ENCODE data around the gene ALDH1A1.

ALDH1A1 gene

GRCh38 chr9:72950875-72951442 is 1.9 kb downstream of the ALDH1A1 start:
- H3K27me3 ChIP-seq (ENCODE audit: insufficient read depth, poor library complexity, severe bottlenecking): no peaks in the 10 kb centered on the region
- ATAC-seq (ENCODE audit: low read depth) (no peak), DNase-seq (ENCODE audit: low spot score) (no peak)
- H3K4me1 ChIP-seq (ENCODE audit: insufficient read depth, poor library complexity, severe bottlenecking): no peaks in the 10 kb centered on the region
- no peaks in the 10 kb centered on the region for H3K9me3 ChIP-seq (ENCODE audit: severe bottlenecking)
- no peak overlapping the region for H3K27ac ChIP-seq (ENCODE audit: poor library complexity, severe bottlenecking)
- H3K4me3 ChIP-seq (ENCODE audit: severe bottlenecking): no peak overlapping the region
- TF ChIP-seq, protein P1, sequence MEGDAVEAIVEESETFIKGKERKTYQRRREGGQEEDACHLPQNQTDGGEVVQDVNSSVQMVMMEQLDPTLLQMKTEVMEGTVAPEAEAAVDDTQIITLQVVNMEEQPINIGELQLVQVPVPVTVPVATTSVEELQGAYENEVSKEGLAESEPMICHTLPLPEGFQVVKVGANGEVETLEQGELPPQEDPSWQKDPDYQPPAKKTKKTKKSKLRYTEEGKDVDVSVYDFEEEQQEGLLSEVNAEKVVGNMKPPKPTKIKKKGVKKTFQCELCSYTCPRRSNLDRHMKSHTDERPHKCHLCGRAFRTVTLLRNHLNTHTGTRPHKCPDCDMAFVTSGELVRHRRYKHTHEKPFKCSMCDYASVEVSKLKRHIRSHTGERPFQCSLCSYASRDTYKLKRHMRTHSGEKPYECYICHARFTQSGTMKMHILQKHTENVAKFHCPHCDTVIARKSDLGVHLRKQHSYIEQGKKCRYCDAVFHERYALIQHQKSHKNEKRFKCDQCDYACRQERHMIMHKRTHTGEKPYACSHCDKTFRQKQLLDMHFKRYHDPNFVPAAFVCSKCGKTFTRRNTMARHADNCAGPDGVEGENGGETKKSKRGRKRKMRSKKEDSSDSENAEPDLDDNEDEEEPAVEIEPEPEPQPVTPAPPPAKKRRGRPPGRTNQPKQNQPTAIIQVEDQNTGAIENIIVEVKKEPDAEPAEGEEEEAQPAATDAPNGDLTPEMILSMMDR (IDR thresholded peaks at IDR 0.05; ENCODE audit: poor library complexity, severe bottlenecking): no peak
- H3K36me3 ChIP-seq (ENCODE audit: low read depth): no peaks in the 10 kb centered on the region

DNA sequence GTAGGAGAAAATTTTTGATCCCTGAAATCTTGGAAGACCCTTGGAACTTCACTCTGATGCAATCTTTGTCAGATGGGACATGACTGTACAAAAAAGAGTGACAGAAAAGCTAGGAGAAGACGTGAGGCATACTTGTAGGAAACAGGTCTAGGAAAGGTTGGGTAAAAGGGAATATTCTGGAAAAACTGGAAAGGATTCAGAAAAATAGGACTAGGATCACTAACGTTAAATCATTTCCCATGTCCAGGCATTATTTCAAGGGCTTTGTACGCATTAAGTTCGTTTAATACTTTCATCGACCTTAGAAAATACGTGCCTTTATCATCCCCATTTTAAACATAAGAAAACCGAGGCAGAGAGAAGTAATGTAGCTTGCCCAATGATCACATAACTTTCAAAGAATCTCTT is 2.9 kb downstream of the ALDH1A1 start:
- Histone ChIP-seq H3K4me1 (ENCODE audit: insufficient read depth, poor library complexity, severe bottlenecking) (no peaks in the 10 kb centered on the region), H3K4me3 (ENCODE audit: severe bottlenecking) (no peak overlapping the region), H3K27ac (ENCODE audit: poor library complexity, severe bottlenecking) (no peak overlapping the region), H3K36me3 (ENCODE audit: low read depth) (no peaks in the 10 kb centered on the region), H3K27me3 (ENCODE audit: insufficient read depth, poor library complexity, severe bottlenecking) (no peaks in the 10 kb centered on the region), H3K9me3 (ENCODE audit: severe bottlenecking) (no peaks in the 10 kb centered on the region)
- no peak for DNase-seq (ENCODE audit: low spot score)
- ATAC-seq (ENCODE audit: low read depth): no peak
- TF ChIP-seq, protein P1 (IDR thresholded peaks at IDR 0.05; ENCODE audit: poor library complexity, severe bottlenecking): no peak

GRCh38 chr9:72949244-72949582 is 3.6 kb downstream of the ALDH1A1 start:
- no peak overlapping the region for H3K27ac ChIP-seq (ENCODE audit: poor library complexity, severe bottlenecking)
- no peaks in the 10 kb centered on the region for H3K27me3 ChIP-seq (ENCODE audit: insufficient read depth, poor library complexity, severe bottlenecking)
- no peaks in the 10 kb centered on the region for H3K4me1 ChIP-seq (ENCODE audit: insufficient read depth, poor library complexity, severe bottlenecking)
- DNase-seq (ENCODE audit: low spot score) (no peak), ATAC-seq (ENCODE audit: low read depth) (no peak)
- H3K9me3 ChIP-seq (ENCODE audit: severe bottlenecking): no peaks in the 10 kb centered on the region
- no peak overlapping the region for H3K4me3 ChIP-seq (ENCODE audit: severe bottlenecking)
- no peaks in the 10 kb centered on the region for H3K36me3 ChIP-seq (ENCODE audit: low read depth)
- TF ChIP-seq, protein P1 (IDR thresholded peaks at IDR 0.05; ENCODE audit: poor library complexity, severe bottlenecking): no peak

DNA sequence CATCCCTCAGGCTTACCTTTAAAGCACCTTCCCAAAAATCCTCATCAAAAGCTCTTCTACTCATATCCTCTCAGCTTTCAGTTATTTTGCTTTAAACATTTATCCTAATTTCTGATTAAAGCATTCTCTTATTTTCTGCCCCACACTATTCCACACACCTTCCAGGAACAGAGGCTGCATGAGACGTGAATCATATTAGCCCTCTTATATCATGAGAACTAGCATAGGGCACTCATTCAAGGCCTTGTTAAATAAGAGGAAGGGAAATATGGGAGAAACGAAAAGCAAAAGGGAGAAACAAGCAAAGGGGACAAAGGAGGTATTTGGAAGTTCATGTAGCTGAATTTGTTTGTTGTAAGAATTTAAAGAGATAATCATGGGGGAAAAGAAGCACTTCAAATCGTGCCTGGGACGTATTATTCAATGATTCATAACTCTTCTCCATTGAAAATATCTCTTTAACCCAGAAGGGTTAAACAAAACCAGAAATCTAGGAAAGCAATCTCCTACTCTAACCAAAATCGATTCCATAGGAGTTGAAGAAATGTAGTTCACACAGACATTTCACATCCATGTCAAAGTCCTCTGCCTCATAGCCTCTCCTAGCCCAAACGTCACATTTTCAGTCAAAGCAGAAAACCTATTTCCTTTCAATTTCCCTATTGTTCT is 4.1 kb downstream of the ALDH1A1 start:
- no peak for DNase-seq (ENCODE audit: low spot score)
- Histone ChIP-seq H3K27me3 (ENCODE audit: insufficient read depth, poor library complexity, severe bottlenecking) (no peaks in the 10 kb centered on the region), H3K36me3 (ENCODE audit: low read depth) (no peaks in the 10 kb centered on the region), H3K9me3 (ENCODE audit: severe bottlenecking) (no peaks in the 10 kb centered on the region), H3K4me1 (ENCODE audit: insufficient read depth, poor library complexity, severe bottlenecking) (no peaks in the 10 kb centered on the region), H3K4me3 (ENCODE audit: severe bottlenecking) (no peak overlapping the region), H3K27ac (ENCODE audit: poor library complexity, severe bottlenecking) (no peak overlapping the region)
- ATAC-seq (ENCODE audit: low read depth): no peak
- TF ChIP-seq, protein P1 (IDR thresholded peaks at IDR 0.05; ENCODE audit: poor library complexity, severe bottlenecking): no peak

DNA sequence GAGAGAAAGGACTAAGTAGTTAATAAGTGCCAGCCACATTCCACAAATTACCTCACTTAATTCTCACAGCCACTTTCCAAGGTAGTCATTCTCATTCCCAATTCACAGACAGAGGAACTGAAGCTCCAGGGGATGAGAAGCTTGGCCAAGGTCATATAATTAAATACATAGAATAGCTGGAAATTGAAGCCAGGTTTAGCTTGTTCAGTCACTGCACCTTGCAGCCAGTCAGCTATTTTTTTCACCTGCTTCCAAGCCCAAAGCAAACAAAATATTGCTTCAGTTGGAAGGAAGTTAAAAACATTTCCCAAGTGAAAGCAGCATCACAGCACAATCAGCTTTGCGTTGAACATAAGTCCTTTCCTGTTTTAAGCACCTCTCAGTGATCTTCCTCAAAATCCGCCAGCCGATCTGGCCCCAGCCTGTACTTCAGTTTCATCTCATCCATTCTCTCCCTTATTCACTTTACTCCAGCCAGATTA is 4.8 kb downstream of the ALDH1A1 start:
- Histone ChIP-seq H3K36me3 (ENCODE audit: low read depth) (no peaks in the 10 kb centered on the region), H3K4me3 (ENCODE audit: severe bottlenecking) (no peak overlapping the region), H3K27ac (ENCODE audit: poor library complexity, severe bottlenecking) (no peak overlapping the region), H3K27me3 (ENCODE audit: insufficient read depth, poor library complexity, severe bottlenecking) (no peaks in the 10 kb centered on the region), H3K4me1 (ENCODE audit: insufficient read depth, poor library complexity, severe bottlenecking) (no peaks in the 10 kb centered on the region), H3K9me3 (ENCODE audit: severe bottlenecking) (no peaks in the 10 kb centered on the region)
- no peak for ATAC-seq (ENCODE audit: low read depth)
- TF ChIP-seq, protein P1 (IDR thresholded peaks at IDR 0.05; ENCODE audit: poor library complexity, severe bottlenecking): no peak
- DNase-seq (ENCODE audit: low spot score): no peak

Data from RWPE2 (cell line).